ENCODE data around the gene WDR54.

GRCh38 chr2:74429487-74430451, 8.2 kb downstream of the WDR54 start:
- TF ChIP-seq ZBTB40 (IDR thresholded peaks at IDR 0.05; ENCODE audit: borderline replicate concordance) = no peak
- TF ChIP-seq CTCF (IDR thresholded peaks at IDR 0.05 in 2 of 3, conservative IDR thresholded peaks at IDR 0.05 in 1 of 3; ENCODE audit: control insufficient read depth in 2 of 3, extremely low read depth in 1 of 3, insufficient read depth in 1 of 3, low read depth in 3 of 3, low read length in 3 of 3) = no peak
- TF ChIP-seq JUND (IDR thresholded peaks at IDR 0.05; ENCODE audit: low read depth, low read length) = no peak
- TF ChIP-seq TARDBP (IDR thresholded peaks at IDR 0.05; ENCODE audit: borderline replicate concordance) = no peak
- TF ChIP-seq BCL3 (IDR thresholded peaks at IDR 0.05; ENCODE audit: borderline replicate concordance, insufficient read depth, low read depth, low read length, poor library complexity, severe bottlenecking) = no peak

All from GM12878 (cell line).